Activated T-cell treated with anti-CD3 and anti-CD28 coated beads, Interleukin-2, amount 50 U/mL, for 4 hours (primary cell): ENCODE data around the gene SNHG17. TPM values are rescaled to one million over a fixed set of nuclear protein-coding genes. Genes with fewer than 3 reads are reported as not detected.
"Not testable (repeated sequence)": the region's sequence is repeated elsewhere in the genome, so short reads cannot be mapped to it uniquely, and the experiment has no call there.

ENCODE experiments used
- ATAC-seq, 2 donors: fragments of 200-7000 bp; cut with Tn5 transposase; one replicate each; pipeline ENCODE4 v1.10.0; 2021
- DNase-seq: peaks from one replicate; pipeline ENCODE4 v3.0.0-alpha.2; 2020
- H3K27me3 Mint-ChIP-seq: one replicate; pipeline ENCODE4 v1.8.0; 2021; ENCODE audit warnings: low read depth, mixed read lengths
- H3K36me3 Mint-ChIP-seq: one replicate; pipeline ENCODE4 v1.8.0; 2022; ENCODE audit warnings: mixed read lengths; ENCODE audit not compliant: insufficient read depth
- H3K4me1 Mint-ChIP-seq: one replicate; pipeline ENCODE4 v1.8.0; 2021; ENCODE audit warnings: low read depth, mixed read lengths
- H3K4me3 Mint-ChIP-seq: one replicate; pipeline ENCODE4 v1.8.0; 2021; ENCODE audit warnings: mild to moderate bottlenecking, moderate library complexity, mixed read lengths
- H3K9me3 Mint-ChIP-seq: one replicate; pipeline ENCODE4 v1.8.0; 2021; ENCODE audit warnings: mixed read lengths
- total RNA-seq, 3 donors: library from RNA; stranded (reverse); gene quantifications; one replicate each; pipeline ENCODE4 v1.2.1, GENCODE V29; 2021

Gene SNHG17
- total RNA-seq, 3 donors from 2014 or later: 138 to 310 (median 239) TPM

DNA sequence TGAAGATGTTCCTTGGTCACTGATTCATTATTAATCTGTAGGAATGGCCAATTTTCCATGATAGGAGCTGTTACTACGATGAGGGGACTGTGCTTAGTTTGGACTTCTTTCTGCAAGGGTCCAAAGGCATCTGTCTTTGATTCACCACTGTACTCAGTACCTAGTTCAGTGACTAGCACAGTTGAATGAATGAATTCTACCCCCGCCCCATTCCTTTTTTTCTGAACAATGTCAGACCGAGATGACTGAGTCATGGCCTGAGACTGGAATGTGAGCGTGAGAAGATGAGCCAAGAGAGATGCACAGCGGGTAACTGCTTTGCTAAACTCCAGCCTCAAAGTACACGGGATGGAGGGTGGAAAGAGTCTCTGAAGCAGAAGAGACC, 419 bp upstream of the SNHG17 start:
- DNase-seq: no peak
- ATAC-seq: no peak
- Mint-ChIP-seq H3K4me1 (peaks cover 32% of the 10 kb centered on the region), H3K4me3 (peak overlapping the region; percentile 96), H3K9me3 (no peaks in the 10 kb centered on the region), H3K27me3 (peaks cover 7% of the 10 kb centered on the region), H3K36me3 (peaks cover 35% of the 10 kb centered on the region)

DNA sequence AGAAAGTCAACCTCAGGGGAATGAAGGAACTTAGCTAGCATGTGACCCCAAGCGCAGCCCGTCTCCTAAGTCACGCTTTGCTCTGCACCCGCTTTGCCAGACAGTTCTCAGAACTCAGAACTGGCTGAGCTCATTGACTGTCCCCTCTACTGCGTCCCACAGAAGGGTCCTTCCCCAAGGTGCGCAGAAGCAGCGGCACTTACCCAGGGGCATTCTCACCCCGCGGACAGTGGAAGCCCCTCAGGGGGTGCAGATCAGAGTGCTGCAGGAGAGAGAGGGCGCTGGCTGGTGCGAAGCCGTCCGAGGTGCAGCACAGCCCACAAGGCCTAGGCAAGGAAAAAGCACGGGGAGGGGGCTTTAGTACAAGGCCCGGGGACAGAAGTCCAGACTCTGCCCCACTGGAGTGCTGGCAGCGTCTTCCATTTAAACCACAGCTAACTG, 807 bp downstream of the SNHG17 start:
- ATAC-seq: peak; percentile 13 to 41
- peak; percentile 15 for DNase-seq
- Mint-ChIP-seq H3K4me1 (peaks cover 34% of the 10 kb centered on the region), H3K9me3 (no peaks in the 10 kb centered on the region), H3K36me3 (peaks cover 40% of the 10 kb centered on the region), H3K27me3 (peaks cover 3% of the 10 kb centered on the region), H3K4me3 (peak overlapping the region; percentile 96)

DNA sequence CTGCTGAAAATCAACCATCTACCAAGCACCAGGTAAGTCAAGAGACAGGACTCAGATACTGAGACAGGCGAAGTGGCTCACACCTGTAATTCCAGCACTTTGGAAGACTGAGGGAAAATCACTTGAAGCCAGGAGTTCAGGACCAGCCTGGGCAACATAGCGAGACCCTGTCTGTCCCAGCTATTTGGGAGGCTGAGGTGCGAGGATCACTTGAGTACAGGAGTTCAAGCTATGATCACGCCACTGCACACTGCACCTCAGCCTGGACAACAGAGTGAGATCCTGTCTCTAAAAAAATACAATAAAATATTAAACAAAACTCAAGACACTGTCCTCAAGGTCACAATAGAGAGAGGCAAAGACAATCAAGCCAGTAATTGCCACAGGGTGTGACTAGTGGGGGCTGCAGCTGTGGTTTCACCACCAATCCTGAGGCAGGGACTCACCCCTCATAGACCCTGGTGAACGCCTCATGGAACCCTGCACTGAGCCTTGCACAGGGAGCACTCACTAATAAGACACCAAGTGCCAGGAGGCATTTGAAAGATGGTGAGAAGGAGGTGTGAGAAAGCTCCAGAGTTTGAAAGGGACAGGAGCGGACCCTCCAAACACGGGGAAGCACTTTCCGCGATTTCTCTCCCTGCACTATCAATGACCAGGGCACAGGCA, 1.7 kb downstream of the SNHG17 start:
- ATAC-seq: no peak
- no peak for DNase-seq
- H3K9me3 Mint-ChIP-seq: no peaks in the 10 kb centered on the region
- no peaks in the 10 kb centered on the region for H3K27me3 Mint-ChIP-seq
- H3K4me1 Mint-ChIP-seq: peaks cover 37% of the 10 kb centered on the region
- peaks cover 49% of the 10 kb centered on the region for H3K36me3 Mint-ChIP-seq
- H3K4me3 Mint-ChIP-seq: peak overlapping the region; percentile 96

DNA sequence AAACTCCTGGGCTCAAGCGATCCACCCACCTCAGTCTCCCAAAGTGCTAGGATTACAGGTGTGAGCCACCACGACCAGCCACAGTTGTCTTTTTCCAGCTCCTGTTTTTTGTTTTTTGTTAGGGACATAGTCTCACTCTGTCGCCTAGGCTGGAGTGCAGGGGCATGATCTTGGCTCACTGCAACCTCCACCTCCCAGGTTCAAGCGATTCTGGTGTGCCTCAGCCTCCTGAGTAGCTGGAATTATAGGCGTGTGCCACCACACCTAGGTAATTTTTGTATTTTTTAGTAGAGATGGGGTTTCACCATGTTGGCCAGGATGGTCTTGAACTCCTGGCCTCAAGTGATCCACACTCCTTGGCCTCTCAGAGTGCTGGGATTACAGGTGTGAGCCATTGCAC, 2.3 kb downstream of the SNHG17 start:
- peak overlapping the region; percentile 96 for H3K4me3 Mint-ChIP-seq
- H3K36me3 Mint-ChIP-seq: peaks cover 53% of the 10 kb centered on the region
- DNase-seq, H3K27me3 Mint-ChIP-seq, ATAC-seq, H3K9me3 Mint-ChIP-seq: not testable (repeated sequence)
- H3K4me1 Mint-ChIP-seq: peaks cover 37% of the 10 kb centered on the region

DNA sequence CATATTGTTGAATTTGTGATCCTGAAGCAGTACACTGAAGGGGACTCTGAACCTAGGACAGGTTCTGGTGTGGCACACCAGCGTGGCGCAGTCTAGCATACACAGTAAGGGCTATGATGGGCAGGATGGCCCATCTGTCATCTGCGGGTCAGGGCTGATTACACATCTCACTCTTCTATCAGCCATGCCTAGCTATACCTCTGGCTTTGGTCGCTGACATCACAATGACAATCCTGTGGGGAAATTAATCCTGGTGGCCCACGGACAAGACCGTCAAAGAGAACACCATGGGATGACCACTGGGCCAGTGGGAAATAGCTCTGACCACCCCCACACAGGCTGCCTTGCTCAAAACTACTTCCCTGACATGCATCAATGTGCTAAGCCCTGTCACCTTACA, 2.8 kb downstream of the SNHG17 start:
- Mint-ChIP-seq H3K4me3 (peak overlapping the region; percentile 96), H3K36me3 (peaks cover 58% of the 10 kb centered on the region), H3K4me1 (peaks cover 42% of the 10 kb centered on the region), H3K9me3 (no peaks in the 10 kb centered on the region), H3K27me3 (no peaks in the 10 kb centered on the region)
- no peak for ATAC-seq
- DNase-seq: no peak

DNA sequence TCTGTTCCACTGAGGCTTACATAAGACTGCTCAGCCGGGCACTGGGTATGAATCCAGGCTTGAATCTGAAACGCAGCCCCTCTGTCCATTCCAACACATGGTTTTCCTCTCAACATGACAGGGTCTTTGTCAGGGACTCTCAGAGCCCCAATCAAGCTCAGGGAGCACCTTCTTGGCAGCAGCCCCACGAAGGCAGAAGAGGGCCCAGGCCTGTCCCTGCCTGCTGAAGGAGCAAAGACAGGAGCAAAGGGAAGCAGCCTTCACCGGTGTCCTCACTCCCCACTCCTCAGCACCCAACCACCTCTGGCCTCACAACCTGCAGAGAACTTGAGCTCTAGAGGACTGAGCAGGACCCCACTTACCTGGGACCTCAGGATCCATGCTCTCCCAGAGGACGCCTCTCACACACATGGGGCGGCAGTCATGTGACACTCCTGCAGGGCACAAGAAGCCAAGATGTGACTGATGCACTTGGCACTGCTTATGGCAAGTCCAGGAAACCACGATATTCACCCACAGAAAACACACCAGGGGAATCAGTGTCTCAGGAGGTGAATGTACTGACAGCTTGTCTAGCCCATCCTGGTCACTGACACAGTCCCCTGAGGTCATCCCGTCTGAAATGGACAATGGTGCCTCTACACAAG, 4.3 kb downstream of the SNHG17 start:
- H3K4me3 Mint-ChIP-seq: peak overlapping the region; percentile 96
- no peaks in the 10 kb centered on the region for H3K27me3 Mint-ChIP-seq
- ATAC-seq (no peak), DNase-seq (no peak)
- H3K36me3 Mint-ChIP-seq: peaks cover 72% of the 10 kb centered on the region
- no peaks in the 10 kb centered on the region for H3K9me3 Mint-ChIP-seq
- peaks cover 56% of the 10 kb centered on the region for H3K4me1 Mint-ChIP-seq

DNA sequence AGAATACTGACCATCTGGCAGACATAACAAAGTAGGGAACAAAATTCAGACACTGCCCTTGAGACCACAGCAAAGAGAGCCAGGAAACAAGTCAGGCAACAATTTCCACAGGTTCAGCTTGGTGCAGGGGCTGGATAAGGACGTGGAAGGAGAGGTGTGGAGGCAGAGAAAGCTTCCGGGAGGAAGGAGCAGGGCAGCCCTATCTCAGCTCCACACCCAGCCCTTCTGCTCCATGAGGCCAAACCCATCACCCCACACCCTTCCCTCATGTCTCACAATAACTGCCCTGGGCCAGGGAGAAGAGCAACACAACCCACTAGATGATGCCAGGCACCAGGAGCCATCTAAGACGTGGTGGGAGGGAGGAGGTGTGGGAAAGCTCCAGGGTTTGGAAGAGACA, 5.8 kb downstream of the SNHG17 start:
- Mint-ChIP-seq H3K27me3 (no peaks in the 10 kb centered on the region), H3K4me1 (peaks cover 61% of the 10 kb centered on the region), H3K9me3 (no peaks in the 10 kb centered on the region), H3K4me3 (no peak overlapping the region), H3K36me3 (peaks cover 77% of the 10 kb centered on the region)
- no peak for ATAC-seq
- DNase-seq: no peak

DNA sequence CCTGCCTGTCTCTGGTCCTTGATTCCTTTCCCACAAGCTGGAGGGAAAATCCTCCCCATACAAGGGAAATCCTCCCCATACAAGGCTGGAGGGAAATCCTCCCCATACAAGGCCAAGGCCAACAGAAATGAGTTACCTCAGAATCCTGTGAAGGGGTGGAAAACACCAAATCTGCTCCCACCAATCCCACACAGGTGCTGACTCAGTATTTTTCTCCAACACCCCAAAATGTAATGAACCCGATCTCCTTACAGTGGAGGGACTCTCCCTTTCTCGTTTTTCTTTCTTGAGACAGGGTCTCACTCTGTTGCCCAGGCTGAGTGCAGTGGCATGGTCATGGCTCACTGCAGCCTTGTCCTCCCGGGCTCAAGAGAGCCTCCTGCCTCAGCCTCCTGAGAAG, 6.3 kb downstream of the SNHG17 start:
- H3K4me3 Mint-ChIP-seq: no peak overlapping the region
- no peak for DNase-seq
- ATAC-seq: no peak
- no peaks in the 10 kb centered on the region for H3K9me3 Mint-ChIP-seq
- no peaks in the 10 kb centered on the region for H3K27me3 Mint-ChIP-seq
- peaks cover 59% of the 10 kb centered on the region for H3K4me1 Mint-ChIP-seq
- H3K36me3 Mint-ChIP-seq: peaks cover 75% of the 10 kb centered on the region

DNA sequence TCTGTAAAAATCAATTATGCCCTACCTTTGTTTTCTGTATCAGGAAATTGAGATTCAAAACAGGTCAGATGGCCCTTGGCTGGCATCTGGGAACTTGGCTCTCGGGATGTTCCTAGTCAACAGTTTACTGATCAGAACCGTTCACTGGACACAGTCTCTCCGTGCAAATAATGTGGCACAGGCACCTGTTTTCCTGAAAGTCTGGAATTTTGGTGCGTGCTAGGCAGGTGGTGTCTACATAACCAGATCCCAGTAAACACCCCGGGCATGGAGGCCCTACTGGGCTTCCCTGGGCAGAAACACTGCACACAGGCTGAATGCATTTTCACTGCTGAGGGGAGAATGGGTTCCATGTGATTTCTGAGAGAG, 7.5 kb downstream of the SNHG17 start:
- H3K9me3 Mint-ChIP-seq: no peaks in the 10 kb centered on the region
- no peak for ATAC-seq
- H3K4me1 Mint-ChIP-seq: peaks cover 49% of the 10 kb centered on the region
- H3K4me3 Mint-ChIP-seq: no peak overlapping the region
- H3K27me3 Mint-ChIP-seq: no peaks in the 10 kb centered on the region
- H3K36me3 Mint-ChIP-seq: peaks cover 75% of the 10 kb centered on the region
- no peak for DNase-seq

DNA sequence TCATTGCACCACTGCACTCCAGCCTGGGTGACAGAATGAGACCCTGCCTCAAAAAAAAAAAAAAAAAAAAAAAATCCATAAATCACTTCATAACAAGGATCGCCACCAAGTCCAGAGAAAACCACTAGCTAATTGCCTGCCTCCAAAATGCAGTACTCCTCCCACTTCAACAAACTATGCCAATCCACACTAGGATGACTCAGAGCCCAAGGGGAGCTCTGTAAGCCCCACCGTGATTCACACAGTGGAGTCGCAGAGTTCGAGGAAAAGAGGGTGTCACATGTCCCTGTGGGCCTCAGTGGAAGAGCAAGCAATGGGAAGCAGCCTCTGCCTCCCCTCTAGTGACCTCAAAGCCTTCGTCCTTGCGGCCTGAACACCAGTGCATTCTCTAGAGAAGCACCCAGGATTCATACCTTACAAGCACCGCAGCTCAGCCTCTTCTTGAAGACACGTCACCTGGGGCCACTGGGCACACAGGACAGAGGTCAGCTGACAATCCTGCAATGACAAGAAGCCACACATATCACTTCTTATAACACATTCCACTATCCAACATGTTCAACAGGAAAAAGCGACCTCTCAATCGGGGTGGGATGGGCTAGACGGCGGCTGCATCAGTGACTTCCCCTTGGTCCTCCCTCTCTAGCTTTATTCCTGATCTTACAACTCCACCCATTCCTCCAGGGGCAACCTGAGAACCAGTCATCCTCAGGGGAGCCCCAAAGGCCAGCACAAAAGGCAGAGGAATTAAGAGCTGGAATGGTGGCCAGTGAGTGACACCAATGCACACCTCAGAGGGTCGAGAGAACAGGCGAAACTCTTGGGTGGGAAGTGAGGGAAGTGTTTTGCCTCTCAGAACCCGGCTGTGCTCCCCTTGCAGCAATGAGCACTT, 8.9 kb downstream of the SNHG17 start:
- H3K4me3 Mint-ChIP-seq: no peak overlapping the region
- peaks cover 35% of the 10 kb centered on the region for H3K4me1 Mint-ChIP-seq
- DNase-seq (no peak), ATAC-seq (peak; percentile 81 to 82)
- H3K27me3 Mint-ChIP-seq: no peaks in the 10 kb centered on the region
- H3K9me3 Mint-ChIP-seq: no peaks in the 10 kb centered on the region
- H3K36me3 Mint-ChIP-seq: peaks cover 75% of the 10 kb centered on the region

DNA sequence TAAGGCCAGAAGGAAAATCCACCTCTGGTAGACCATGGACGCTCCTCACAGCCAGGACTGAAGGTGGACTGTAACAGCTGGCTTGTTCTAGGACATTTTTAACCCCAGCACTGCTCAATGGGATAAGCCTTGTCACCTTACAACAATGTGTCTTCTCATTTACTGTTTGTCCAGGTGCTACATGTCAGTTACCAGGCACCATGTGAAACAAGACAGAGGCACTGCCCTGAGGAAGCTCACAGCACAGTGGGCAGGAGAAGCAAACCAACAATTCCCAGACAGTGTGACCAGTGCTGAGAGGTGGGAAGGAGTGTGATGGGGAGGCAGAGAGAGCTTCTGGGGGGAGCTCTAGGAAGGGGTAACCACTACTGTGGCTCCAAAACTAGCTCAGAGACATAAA, 10.7 kb downstream of the SNHG17 start:
- Mint-ChIP-seq H3K36me3 (peaks cover 81% of the 10 kb centered on the region), H3K4me1 (peaks cover 29% of the 10 kb centered on the region), H3K9me3 (no peaks in the 10 kb centered on the region), H3K27me3 (no peaks in the 10 kb centered on the region), H3K4me3 (no peak overlapping the region)
- DNase-seq (no peak), ATAC-seq (no peak)

DNA sequence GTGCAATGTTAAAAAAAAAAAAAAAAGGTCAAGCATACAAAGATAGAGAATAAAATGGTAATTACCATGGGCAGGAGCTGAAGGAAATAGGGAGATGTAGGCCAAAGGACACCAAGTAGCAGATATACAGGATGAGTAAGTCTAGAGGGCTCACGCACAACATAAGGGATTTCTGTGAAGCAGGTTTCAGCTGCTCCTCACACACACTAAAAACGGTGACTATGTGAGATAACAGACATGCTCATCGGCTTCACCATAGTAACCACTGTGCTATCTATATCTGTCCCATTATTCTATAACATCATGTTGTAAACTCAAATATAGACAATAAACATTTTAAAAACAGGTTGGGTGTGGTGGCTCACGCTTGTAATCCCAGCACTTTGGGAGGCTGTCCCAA, 11.6 kb downstream of the SNHG17 start:
- H3K9me3 Mint-ChIP-seq: no peaks in the 10 kb centered on the region
- peaks cover 76% of the 10 kb centered on the region for H3K36me3 Mint-ChIP-seq
- H3K27me3 Mint-ChIP-seq: no peaks in the 10 kb centered on the region
- H3K4me3 Mint-ChIP-seq: no peak overlapping the region
- ATAC-seq (no peak), DNase-seq (no peak)
- peaks cover 26% of the 10 kb centered on the region for H3K4me1 Mint-ChIP-seq

DNA sequence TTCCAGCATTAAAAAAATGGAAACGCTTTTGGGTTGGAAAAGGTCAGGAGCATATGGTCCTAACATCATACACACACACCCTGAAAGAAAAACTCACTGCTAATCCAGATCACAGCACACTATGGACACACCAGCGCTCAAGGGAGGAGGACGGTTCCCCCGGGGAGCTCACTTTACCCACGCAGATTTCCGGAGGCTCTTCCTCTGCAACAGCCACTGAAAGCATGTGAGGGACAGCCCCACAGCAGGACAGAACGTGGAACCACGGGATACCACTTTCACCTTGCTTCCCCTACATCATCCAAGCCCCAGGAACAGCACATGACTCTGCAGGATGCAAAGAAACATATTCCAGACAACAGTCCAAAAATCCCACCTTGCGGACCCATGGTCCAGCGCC, 13.2 kb downstream of the SNHG17 start:
- ATAC-seq: no peak
- no peak for DNase-seq
- no peak overlapping the region for H3K4me3 Mint-ChIP-seq
- peaks cover 70% of the 10 kb centered on the region for H3K36me3 Mint-ChIP-seq
- H3K4me1 Mint-ChIP-seq: peaks cover 17% of the 10 kb centered on the region
- no peaks in the 10 kb centered on the region for H3K9me3 Mint-ChIP-seq
- no peaks in the 10 kb centered on the region for H3K27me3 Mint-ChIP-seq

DNA sequence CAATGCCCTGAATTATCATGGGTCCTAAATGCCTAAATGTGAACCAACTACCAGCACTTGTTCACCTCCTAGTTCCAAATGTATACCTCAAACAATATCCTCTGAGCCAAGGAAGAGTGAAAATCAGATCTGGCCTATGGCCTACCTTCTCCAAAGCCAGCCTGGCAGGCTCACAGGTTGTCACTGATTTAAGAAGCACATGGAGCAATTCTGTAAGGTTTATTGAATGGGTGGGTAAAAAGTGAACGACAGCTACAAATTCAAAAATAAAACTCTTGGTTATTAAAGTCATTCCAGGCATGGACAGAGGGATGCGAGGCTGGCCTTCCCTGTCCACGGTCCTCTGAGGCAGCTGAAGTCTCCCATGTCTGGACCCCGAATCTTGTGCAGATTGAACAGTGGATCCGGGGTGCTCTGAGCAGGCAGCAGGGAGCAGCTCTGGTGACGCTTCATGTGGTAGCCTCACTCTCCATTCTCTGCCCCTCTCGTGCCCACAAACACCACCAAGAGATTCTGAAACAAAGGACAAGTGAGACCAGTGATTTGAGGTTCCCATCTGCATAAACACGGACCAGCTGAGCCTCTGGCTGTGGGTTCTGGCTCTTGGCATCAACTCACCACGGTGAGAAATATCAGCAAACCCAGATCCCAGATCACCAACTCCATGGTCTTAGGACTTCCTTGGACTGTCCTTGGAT, 14.6 kb downstream of the SNHG17 start:
- DNase-seq (no peak), ATAC-seq (no peak)
- H3K4me1 Mint-ChIP-seq: peaks cover 7% of the 10 kb centered on the region
- peaks cover 72% of the 10 kb centered on the region for H3K36me3 Mint-ChIP-seq
- H3K9me3 Mint-ChIP-seq: no peaks in the 10 kb centered on the region
- no peaks in the 10 kb centered on the region for H3K27me3 Mint-ChIP-seq
- H3K4me3 Mint-ChIP-seq: no peak overlapping the region
